ENCODE data around the gene DLAT.

Gene DLAT

GRCh38 chr11:112073941-112074811 is 49.0 kb downstream of the DLAT start, which contains the start of the genes NKAPD1 and PIH1D2 (continued):
- TF ChIP-seq TSHZ1 (tag by site-specific recombination; IDR thresholded peaks at IDR 0.05; ENCODE audit: borderline replicate concordance) (0 out of 2 replicates have a peak, but pooled peaks have one; percentile 25), REPIN1 (tag by site-specific recombination; IDR thresholded peaks at IDR 0.05; ENCODE audit: low read depth) (0 out of 2 replicates have a peak, but pooled peaks have one; percentile 29), ZBTB48 (tag by site-specific recombination; IDR thresholded peaks at IDR 0.05) (0 out of 2 replicates have a peak, but pooled peaks have one; percentile 13), PRDM10 (tag by site-specific recombination; IDR thresholded peaks at IDR 0.05) (peak; percentile 81), ZNF48 (tag by site-specific recombination; IDR thresholded peaks at IDR 0.05) (no peak), ZNF692 (tag by site-specific recombination; IDR thresholded peaks at IDR 0.05) (peak; percentile 84), ZNF510 (tag by site-specific recombination; IDR thresholded peaks at IDR 0.05; ENCODE audit: insufficient replicate concordance) (no peak), ZEB2 (tag by site-specific recombination; IDR thresholded peaks at IDR 0.05) (peak; percentile 43; the same call in 1 of the 2 replicates), ZFP41 (tag by site-specific recombination; IDR thresholded peaks at IDR 0.05; ENCODE audit: borderline replicate concordance) (0 out of 2 replicates have a peak, but pooled peaks have one; percentile 51), ZNF600 (tag by site-specific recombination; IDR thresholded peaks at IDR 0.05) (0 out of 2 replicates have a peak, but pooled peaks have one; percentile 17), ZNF266 (tag by site-specific recombination; IDR thresholded peaks at IDR 0.05; ENCODE audit: low read depth) (no peak), KLF1 (tag by site-specific recombination; IDR thresholded peaks at IDR 0.05) (0 out of 2 replicates have a peak, but pooled peaks have one; percentile 43), IKZF3 (tag by site-specific recombination; IDR thresholded peaks at IDR 0.05) (peak; percentile 59), ZNF449 (tag by site-specific recombination; IDR thresholded peaks at IDR 0.05) (peak; percentile 37; the same call in 1 of the 2 replicates), ZNF214 (tag by site-specific recombination; IDR thresholded peaks at IDR 0.05; ENCODE audit: borderline replicate concordance) (no peak), ZBTB8A (tag by site-specific recombination; IDR thresholded peaks at IDR 0.05) (peak; percentile 45), CTCF (tag by site-specific recombination; IDR thresholded peaks at IDR 0.05) (peak; percentile 60; the same call in 1 of the 2 replicates), ZNF776 (tag by site-specific recombination; IDR thresholded peaks at IDR 0.05; ENCODE audit: borderline replicate concordance) (no peak)

All from HEK293 (cell line).